ENCODE measurements around the gene LPP.

Gene LPP

DNA sequence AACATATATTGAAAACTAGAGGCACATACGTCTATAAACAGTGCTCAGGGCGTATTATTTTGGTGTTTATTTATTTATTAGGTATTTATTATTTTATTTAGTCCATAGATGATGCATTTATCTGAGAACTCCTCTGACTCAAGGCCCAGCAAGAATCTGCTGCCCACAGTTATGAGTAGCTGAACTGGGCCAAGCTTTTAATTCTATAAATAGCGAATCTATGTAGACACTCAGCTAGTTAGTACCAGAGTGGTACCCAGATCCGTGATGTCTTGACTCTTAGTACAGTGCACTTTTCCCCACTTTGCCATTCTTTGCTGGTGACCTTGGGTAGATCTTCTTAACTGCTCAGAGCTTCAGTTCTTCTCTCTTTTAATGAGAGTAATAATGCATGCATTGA, 647.4 kb downstream of the LPP start:
- Histone ChIP-seq H3K27me3 (ENCODE audit: insufficient read depth, poor library complexity, severe bottlenecking) (no peaks in the 10 kb centered on the region), H3K4me3 (replicated peaks; ENCODE audit: insufficient read depth, low read length) (no peak overlapping the region), H3K27ac (replicated peaks) (no peak overlapping the region)
- DNase-seq (ENCODE audit: low read depth in 1 of 2, low spot score in 1 of 2), result no peak
- TF ChIP-seq GABPA (IDR thresholded peaks at IDR 0.05; ENCODE audit: low read depth) (no peak), POLR2AphosphoS5 (IDR thresholded peaks at IDR 0.05; ENCODE audit: low read depth) (no peak), SPI1 (IDR thresholded peaks at IDR 0.05; ENCODE audit: borderline replicate concordance, low read depth) (no peak), CTCF (IDR thresholded peaks at IDR 0.05; ENCODE audit: insufficient read depth, low read length) (no peak), REST (IDR thresholded peaks at IDR 0.05; ENCODE audit: insufficient replicate concordance, low read depth) (no peak)

- H3K4me3 ChIP-seq (replicated peaks; ENCODE audit: insufficient read depth, low read length), result no peak overlapping the region
- H3K27me3 ChIP-seq (ENCODE audit: insufficient read depth, poor library complexity, severe bottlenecking), result no peaks in the 10 kb centered on the region
- H3K27ac ChIP-seq (replicated peaks), result no peak overlapping the region
- no peak for DNase-seq (ENCODE audit: low read depth in 1 of 2, low spot score in 1 of 2)
- TF ChIP-seq SPI1 (IDR thresholded peaks at IDR 0.05; ENCODE audit: borderline replicate concordance, low read depth) (no peak), REST (IDR thresholded peaks at IDR 0.05; ENCODE audit: insufficient replicate concordance, low read depth) (no peak), GABPA (IDR thresholded peaks at IDR 0.05; ENCODE audit: low read depth) (no peak), CTCF (IDR thresholded peaks at IDR 0.05; ENCODE audit: insufficient read depth, low read length) (no peak), POLR2AphosphoS5 (IDR thresholded peaks at IDR 0.05; ENCODE audit: low read depth) (no peak)
Observed at GRCh38 chr3:188802645-188803044, 648.7 kb downstream of the LPP start.

- no peaks in the 10 kb centered on the region for H3K27me3 ChIP-seq (ENCODE audit: insufficient read depth, poor library complexity, severe bottlenecking)
- TF ChIP-seq POLR2AphosphoS5 (IDR thresholded peaks at IDR 0.05; ENCODE audit: low read depth), result no peak
- no peak for TF ChIP-seq GABPA (IDR thresholded peaks at IDR 0.05; ENCODE audit: low read depth)
- no peak for TF ChIP-seq CTCF (IDR thresholded peaks at IDR 0.05; ENCODE audit: insufficient read depth, low read length)
- no peak for TF ChIP-seq SPI1 (IDR thresholded peaks at IDR 0.05; ENCODE audit: borderline replicate concordance, low read depth)
- no peak overlapping the region for H3K4me3 ChIP-seq (replicated peaks; ENCODE audit: insufficient read depth, low read length)
- H3K27ac ChIP-seq (replicated peaks), result no peak overlapping the region
- no peak for DNase-seq (ENCODE audit: low read depth in 1 of 2, low spot score in 1 of 2)
Observed at GRCh38 chr3:188807006-188807405, 653.0 kb downstream of the LPP start.

- no peak overlapping the region for H3K27ac ChIP-seq (replicated peaks)
- no peaks in the 10 kb centered on the region for H3K27me3 ChIP-seq (ENCODE audit: insufficient read depth, poor library complexity, severe bottlenecking)
- DNase-seq (ENCODE audit: low read depth in 1 of 2, low spot score in 1 of 2), result no peak
- TF ChIP-seq REST (IDR thresholded peaks at IDR 0.05; ENCODE audit: insufficient replicate concordance, low read depth), result no peak
- TF ChIP-seq SPI1 (IDR thresholded peaks at IDR 0.05; ENCODE audit: borderline replicate concordance, low read depth), result no peak
- H3K4me3 ChIP-seq (replicated peaks; ENCODE audit: insufficient read depth, low read length), result no peak overlapping the region
Observed at GRCh38 chr3:188812198-188812597, 658.2 kb downstream of the LPP start.
